ENCODE measurements around the gene RTP2.
"Not testable (repeated sequence)": the region's sequence is repeated elsewhere in the genome, so short reads cannot be mapped to it uniquely, and the experiment has no call there.

Gene RTP2

DNA sequence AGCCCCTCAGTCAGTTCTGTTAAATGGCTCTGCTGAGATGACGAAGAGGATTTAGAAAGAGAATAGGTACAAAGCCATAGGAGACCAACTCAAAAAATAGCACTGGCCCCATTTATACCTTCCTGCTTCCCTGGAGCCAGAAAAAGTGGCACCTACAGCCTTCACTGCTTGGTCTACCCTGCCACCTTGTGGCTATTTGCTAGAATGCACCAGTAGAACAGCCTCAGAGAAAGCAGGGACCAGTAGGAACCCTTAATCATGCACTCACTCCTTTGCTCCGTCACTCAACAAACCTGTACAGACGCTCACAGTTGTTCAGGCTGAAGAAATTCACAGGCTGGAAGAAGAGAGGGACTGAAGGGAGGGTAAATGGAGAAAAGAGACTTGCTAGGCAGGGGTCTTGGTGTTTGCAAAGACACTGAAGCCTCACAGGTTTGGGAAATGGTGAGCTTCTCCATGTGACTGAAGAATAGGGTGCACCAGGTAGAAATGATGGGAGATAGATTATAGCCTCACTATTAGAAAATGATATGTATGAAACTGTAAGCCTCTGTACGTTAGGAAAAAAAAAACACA lies 12.1 kb upstream of the RTP2 start:
- peak; percentile 28 to 45 for DNase-seq (ENCODE audit: low read depth in 2 of 2, low spot score in 1 of 2)

DNA sequence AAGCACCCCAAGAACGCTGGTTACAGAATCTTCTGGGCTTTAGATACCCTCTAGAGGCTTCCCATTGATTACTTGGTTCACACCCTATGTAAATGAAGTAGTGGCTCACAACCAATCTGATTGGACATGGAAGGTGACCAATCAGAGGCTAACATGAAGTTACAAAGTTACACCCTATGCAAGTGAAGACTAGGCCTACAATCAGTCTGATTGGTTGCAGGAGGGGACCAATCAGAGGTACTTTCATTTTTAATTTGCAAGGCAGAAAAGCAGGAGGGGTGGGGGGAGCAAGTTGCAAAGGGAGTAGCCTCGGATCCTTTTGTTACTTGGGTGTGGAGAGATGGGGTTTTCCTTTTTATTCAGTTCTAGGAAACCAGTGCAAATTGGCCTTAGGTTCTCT lies 11.1 kb upstream of the RTP2 start:
- DNase-seq (ENCODE audit: low read depth in 2 of 2, low spot score in 1 of 2), result no peak

DNA sequence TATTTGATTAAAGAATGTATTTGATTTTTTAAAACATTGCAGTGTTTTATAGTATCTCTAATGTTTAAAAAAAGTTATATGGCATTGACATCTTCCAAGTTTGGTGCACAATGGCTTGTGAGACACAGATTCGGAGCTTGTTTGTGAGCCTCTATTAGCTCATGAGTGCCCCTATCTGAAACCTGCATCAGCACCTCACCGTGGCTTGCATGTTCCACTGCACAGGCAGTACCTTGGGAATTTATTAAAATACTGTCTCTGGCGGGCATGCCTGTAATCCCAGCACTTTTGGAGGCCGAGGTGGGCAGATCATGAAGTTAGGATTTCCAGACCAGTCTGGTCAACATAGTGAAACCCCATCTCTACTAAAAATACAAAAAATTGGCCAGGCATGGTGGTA lies 6.8 kb upstream of the RTP2 start:
- no peak for DNase-seq (ENCODE audit: low read depth in 2 of 2, low spot score in 1 of 2)

DNA sequence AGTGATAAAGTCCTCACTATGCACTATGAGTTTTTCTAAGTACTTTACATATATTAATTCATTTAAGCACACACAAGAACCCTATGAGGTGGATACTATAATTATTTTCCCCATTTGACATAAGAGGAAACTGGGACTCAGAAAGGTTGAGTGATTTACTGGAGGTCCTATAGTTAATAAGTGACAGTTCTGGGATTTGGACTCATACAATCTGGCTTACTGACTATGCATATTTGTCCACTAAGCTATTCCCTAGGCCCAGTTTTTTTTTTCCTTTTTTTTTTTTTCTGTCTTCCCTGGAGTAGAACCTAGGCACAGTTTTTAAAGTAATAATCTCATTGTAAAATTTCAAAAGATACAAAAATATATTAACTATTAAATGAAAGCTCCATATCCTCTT lies 6.3 kb upstream of the RTP2 start:
- no peak for DNase-seq (ENCODE audit: low read depth in 2 of 2, low spot score in 1 of 2)

DNA sequence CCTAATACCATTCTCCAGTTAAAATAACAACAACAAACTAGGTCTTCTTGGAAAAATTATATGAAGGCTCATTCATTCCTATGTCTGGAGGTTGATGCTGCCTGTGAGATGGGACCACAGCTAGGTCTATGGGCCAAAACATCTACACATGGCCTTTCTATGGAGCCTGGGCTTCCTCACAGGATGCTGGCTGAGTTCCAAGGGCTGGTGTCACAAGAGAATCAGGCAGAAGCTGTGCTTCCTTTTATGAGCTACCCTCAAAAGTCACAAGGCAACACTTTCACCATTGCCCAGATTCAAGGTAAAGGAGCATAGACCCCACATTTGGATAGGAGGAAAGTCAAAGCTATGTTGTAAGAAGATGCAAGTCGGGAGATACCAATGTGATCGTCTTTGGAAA lies 4.6 kb upstream of the RTP2 start:
- no peak for DNase-seq (ENCODE audit: low read depth in 2 of 2, low spot score in 1 of 2)

DNA sequence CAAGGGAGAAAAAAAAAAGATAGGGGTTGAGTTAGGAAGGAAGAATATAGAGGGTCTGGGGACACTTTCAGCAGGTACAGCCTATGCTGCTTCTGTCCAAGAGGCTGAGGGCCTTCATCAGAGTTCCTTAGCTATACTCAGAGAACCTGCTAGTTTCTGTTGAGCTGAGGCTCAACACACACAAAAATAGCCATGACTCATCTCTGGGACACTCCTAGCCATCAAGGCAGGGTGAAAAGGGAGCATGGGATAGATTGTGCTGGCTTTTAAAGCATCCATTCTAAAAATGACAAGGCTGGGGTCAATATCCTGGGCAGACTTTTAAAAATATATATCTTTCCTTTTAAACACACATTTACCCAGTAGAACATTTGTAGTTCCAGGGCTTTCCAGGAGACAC lies 2.8 kb upstream of the RTP2 start:
- no peak for DNase-seq (ENCODE audit: low read depth in 2 of 2, low spot score in 1 of 2)

DNA sequence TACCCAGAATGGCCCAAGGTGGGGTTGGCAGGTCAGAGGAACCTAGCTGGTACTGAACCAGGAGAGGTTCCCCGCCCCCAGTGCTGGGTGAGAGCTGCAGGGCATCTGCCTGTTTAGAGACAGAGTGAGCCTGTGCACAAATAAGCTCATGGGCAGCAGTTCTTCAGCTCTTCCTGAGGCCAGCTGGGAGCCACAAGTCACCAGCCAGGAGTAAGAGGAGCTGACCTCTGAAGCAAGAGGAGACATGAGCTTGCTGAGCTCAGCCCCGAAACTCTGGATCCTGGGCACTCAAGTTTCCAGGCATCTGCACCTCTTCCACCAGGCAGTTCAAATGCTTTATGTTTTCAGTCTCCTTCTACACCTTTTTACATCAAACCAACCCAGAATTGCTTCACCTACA lies 2.1 kb downstream of the RTP2 start:
- DNase-seq (ENCODE audit: low read depth in 2 of 2, low spot score in 1 of 2), result no peak

DNA sequence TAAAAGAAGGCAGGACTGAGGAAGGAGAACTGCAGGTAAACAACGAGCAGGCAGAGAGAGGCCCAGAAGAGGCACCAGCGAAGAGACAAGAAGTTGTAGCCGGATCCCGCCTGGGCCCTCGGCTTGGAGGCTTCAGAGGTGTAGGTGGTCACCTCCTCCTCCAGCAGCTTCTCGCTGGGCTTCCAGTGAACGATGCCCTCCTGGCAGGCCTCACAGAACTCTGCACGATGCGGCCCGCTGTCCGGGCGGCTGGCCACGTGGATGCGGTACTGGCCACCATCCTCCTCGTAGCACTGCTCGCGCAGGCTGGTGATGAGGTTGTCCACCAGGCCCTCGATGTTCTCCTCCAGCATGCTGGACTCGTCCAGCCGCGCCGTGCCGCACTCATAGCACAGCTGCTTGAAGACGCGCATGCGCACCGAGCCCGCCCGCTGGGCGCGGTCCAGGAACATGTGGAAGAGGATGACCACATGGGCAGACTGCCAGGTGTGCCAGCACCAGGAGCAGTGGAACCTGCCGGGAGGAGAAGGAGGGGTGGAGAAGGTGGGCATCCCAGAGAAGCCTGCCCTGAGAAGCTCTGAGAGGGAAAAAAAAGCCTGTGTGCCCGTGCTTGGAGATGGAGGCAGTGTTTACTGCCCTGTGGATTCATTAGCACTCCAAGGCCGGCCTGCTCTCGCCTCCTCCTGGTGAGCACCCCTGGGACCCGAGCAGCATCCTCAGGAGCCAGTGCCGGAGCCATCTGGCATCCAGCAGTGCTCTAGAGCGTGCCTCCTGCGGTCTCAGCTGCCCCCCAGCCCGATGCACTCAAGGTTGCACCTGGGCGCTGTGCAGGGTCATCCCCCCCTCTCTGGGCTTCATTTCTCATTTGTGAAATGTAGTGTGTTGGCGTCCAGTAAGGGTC lies 3.6 kb downstream of the RTP2 start:
- DNase-seq (ENCODE audit: low read depth in 2 of 2, low spot score in 1 of 2), result no peak

DNA sequence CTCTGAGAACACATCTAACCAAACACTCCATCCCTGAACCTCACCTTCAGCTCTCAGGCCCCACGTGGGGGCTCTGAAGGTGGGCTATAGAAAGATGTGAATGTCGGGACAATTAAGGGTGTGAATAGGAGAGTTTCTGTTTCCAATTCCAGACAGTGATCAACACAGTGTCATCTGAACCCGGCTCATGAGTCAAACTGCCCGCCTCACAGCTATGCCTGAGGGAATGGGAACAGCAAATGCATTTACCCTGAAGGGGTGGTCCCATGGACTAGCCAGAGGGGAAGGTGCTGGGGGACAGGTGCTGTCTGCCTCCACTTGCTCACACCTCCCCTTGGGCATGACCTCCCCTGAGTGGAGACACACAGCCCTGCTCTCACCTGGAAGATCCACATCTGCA lies 6.3 kb downstream of the RTP2 start:
- DNase-seq (ENCODE audit: low read depth in 2 of 2, low spot score in 1 of 2), result no peak

DNA sequence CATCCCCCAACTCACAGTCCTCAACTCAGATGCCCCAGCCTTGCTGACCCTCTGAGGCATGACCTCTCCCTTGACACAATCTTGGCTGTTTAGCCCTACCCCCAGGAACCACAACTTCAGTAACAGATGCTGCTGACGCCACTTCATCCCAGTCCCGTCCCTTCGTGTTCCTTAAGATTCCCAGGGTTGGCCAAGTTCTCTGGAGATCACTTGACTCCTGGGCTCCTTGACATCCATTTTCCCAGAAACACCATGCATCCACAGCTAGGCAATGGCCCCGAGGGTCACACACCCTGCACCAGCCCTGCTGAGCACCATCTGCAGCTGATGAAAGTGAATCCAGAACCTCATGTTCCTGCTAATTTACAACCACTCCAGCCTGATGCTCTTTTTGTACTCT lies 6.9 kb downstream of the RTP2 start:
- no peak for DNase-seq (ENCODE audit: low read depth in 2 of 2, low spot score in 1 of 2)

DNA sequence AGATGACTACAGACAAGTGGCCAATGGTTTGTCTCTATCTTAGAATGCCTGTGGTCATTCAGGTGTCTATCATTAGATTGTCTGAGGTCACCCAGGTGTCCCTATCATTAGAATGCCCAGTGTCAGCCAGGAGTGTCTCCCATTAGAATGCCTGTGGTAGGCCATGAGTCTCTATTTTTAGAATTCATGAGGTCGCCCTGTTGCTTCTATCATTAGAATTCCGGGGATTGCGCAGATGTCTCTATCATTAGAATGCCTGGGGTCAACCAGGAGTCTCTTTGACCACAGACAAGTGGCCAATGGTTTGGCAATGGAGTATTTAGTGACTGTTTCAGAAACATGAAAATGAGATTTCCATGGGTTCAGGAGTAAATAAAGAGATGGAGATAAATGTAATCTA lies 7.6 kb downstream of the RTP2 start:
- no peak for DNase-seq (ENCODE audit: low read depth in 2 of 2, low spot score in 1 of 2)

DNA sequence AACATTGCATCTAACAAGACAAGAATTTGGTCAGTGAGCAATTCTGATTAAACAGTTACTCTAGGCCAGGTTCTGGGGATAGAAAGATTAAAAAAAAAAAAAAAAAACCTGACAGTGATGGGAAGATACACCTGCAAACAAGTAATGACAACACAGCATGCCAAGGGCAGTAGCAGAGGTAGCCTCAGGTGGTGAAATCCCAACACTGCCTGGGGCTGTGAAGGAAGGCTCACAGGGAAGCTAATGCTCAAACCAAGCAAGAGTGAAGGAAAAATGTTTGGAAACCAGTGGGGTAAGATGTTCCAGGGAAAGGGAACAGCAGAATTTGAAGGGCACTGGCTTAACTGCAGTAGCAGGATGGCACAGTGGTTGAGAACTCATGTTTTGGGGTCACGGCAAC lies 8.9 kb downstream of the RTP2 start:
- DNase-seq (ENCODE audit: low read depth in 2 of 2, low spot score in 1 of 2), result no peak

DNA sequence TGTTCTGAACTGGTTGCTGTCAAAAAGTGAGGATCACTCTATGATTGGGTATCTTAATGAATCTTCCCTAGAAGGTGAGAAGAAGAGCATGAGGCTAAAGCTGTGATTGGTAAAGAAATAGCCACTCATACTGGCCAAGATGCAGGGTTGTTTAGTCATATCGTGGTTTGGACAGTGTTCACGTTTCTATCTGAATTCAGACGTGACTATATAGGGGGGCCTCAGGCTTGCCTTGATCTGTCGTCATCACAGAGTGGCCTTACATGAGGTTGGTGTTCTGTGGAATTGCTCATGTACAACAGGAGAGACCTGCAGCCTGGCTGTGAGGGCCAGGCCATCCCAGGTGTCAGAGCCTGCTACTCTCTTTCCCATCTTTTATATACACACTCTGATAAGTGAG lies 12.4 kb downstream of the RTP2 start:
- no peak for DNase-seq (ENCODE audit: low read depth in 2 of 2, low spot score in 1 of 2)

DNA sequence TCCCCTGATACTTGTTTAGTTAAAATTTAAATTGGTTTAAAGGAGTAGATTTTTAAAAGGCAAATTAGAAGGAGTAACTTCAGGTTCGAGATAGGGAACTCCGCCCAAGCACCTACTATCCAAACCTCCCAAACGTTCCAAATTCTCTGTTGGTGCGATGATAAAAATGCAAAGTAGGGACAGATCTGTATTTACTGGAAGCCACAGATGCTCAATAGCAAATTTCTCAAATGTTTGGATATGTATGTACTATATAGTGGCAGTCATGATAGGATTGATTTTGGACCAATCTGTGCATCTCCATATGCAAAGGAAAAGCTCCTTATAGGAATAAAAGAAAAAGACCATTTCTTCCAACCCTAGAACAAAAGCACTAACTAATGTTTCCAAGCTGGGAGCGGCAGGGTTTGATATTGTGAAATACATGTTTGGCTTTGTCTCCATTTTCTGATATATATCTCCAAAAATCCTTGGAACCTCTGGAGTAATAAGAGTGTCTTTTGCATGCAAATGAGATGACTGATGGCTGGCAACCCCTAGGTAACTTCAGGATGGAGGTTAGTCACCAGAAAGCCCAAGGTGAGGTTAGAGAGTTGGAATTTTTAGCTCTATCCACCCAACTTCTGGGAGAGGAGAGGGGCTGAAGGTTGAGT lies 15.6 kb downstream of the RTP2 start:
- DNase-seq (ENCODE audit: low read depth in 2 of 2, low spot score in 1 of 2), result no peak

DNA sequence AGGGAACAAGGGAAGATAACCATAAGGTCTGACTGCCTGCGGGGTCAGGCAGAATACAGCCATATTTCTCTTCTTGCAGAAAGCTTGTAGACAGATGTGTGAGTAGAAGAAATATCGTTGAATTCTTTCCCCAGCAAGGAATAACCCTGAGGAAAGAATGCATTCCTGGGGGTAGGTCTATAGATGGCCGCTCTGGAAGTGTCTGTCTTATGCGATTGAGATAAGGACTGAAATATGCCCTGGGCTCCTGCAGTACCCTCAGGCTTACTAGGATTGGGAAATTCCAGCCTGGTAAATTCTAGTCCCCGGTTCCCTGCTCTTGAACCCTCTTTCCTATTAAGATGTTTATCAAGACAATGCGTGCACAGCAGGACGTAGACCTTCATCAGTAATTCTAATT lies 16.4 kb downstream of the RTP2 start:
- no peak for DNase-seq (ENCODE audit: low read depth in 2 of 2, low spot score in 1 of 2)

DNA sequence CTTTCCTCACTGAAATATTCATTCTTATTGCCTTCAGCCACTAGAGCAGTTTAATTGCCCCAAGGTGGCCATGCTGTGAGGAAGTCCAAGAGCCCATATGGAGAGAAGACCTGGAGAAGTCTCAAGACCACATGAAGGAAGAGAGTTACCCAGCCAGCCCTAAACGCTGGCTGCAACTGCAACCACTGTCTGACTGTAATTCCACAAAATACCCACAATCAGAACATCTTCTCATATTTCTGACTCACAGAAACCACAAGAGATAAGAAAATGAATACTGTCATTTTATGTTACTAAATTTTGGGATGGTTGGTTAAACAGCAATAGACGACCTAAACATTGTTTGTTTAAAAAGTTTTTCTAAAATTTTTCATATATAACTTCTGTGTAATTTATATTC lies 17.5 kb downstream of the RTP2 start:
- DNase-seq (ENCODE audit: low read depth in 2 of 2, low spot score in 1 of 2), result no peak

DNA sequence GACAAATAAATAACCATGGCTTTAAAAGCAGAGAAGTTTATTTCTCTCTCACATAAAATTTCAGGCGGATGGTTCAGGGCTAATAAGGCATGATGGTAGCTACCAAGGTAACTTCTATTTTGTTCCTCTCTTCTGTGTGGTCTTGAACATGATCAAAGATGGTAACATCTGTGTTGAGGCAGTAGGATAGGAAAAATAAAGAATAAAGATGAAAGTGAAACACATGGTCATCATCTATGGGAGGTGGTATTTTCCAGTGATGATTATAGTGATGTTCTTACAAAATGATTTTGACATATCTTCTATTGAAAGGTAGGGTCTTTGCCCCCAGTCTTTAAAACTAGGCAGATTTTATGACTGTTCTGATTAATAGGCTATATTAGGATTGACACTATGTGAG lies 17.9 kb downstream of the RTP2 start:
- DNase-seq (ENCODE audit: low read depth in 2 of 2, low spot score in 1 of 2), result no peak

DNA sequence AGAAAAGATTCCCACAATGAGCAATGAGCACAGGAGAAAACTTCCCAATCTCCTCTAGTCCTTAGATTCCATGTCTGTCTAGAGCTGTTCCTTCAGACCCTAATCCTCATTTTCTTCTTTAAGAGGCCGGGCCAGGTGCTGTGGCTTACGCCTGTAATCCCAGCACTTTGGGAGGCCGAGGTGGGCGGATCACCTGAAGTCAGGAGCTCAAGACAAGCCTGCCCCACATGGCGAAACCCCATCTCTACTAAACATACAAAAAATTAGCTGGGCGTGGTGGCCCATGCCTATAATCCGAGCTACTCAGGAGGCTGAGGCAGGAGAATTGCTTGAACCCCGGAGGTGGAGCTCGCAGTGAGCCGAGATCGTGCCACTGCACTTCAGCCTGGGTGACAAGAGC lies 20.6 kb downstream of the RTP2 start:
- not testable (repeated sequence) for DNase-seq (ENCODE audit: low read depth in 2 of 2, low spot score in 1 of 2)

DNA sequence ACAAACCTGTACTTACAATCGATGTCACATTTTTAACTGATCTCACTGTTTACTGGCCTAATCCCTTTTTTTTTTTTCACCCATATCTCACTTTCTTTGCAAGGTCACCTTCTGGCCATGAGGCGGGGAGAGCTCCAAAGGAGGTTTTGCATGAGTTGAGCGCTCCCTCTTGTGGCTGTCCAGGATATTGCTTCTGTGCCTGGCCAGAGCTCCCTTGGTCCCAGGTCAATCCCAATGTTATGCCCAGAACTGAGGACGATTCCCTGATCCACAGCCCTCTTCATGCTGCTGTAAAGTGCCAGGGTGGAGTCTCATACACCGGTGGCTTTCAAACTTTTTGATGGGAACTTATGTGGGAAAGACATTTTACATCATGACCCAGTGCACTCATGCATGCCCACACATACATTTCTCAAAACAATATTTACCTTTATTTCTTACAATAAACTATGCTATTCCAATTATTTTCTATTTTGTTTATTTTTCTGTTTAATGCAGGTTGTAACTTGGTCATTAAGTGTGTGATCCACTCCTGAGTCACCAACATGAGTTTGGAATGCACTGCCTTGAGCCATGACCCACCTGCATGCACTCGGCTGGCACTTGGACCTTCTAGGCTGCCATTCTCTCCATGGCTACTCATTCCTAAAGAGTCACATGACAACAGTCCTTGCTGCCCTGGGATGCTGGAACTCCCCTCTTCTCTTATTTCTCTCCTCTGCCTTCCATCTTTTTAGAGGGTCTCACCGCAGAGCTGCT lies 22.5 kb downstream of the RTP2 start:
- DNase-seq (ENCODE audit: low read depth in 2 of 2, low spot score in 1 of 2), result peak; percentile 27 to 42

DNA sequence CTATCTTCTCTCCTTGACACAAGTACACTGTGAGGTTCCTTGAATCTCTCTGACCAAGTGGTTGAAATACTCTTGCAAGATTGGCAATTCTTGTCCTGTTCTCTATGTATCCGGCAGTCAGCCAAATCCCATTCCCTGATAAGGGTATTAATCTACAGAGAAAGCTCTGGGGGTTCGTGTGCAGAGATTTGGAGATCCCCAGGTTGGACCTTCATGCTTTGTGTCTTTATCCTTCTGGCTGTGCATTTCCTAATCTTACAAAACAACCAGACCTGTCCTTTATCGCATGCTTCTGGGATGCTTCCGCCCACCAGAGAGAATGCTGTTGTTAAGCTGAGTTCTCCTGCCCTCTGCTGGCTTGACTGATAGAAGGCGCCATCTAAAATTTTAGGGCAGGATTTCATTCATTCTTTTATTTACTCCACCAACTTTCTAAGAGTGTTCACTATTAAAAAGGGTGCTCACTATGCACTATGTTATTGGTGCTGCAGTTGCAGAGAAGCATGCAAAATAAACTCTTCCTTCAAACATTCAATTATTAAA lies 23.6 kb downstream of the RTP2 start:
- DNase-seq (ENCODE audit: low read depth in 2 of 2, low spot score in 1 of 2), result no peak

DNA sequence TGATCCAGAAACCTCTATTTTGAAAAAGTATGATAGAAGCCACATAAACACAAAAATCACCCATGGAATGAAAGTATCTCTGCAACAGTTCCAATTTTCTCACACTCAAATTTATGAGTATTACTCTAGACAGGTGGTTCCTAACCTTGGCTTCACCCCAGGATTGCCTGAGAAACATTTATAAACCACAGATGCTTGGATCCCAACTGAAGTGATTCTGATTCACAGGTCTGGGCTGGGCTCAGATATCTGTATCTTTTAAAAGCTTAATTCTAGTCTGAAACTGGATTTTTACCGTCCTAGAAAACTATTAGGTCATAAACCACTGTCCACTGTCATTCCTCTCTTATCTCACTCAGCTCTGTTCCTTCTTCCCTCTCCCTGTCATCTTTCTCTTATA lies 24.8 kb downstream of the RTP2 start:
- no peak for DNase-seq (ENCODE audit: low read depth in 2 of 2, low spot score in 1 of 2)

Data from stimulated activated CD8-positive, alpha-beta memory T cell treated with anti-CD3 and anti-CD28 coated beads, Interleukin-4, amount 100 ng/mL, for 1 hour (primary cell).